IMR-90 (cell line): Measurements from ENCODE around the gene PHC2. TPM values are rescaled to one million over a fixed set of nuclear protein-coding genes. Genes with fewer than 3 reads are reported as not detected.

Source experiments
- ATAC-seq: fragments of 200-7000 bp; cut with Tn5 transposase; 2 replicates; pipeline ENCODE4 v1.9.1; 2020; ENCODE audit warnings: low read depth, mild to moderate bottlenecking, moderate library complexity
- BruUV-seq: library from RNA; stranded (reverse); fragments of 400-500 nt; replicated peaks from 2 replicates; lab custom pipeline; 2021; lab: Mats Ljungman, UMichigan
- CTCF ChIA-PET: fragments of 300-600 bp; formaldehyde crosslinking; extraction: SDS; loops from one replicate; lab custom pipeline; 2021; ENCODE audit warnings: antibody characterized with exemption; lab: Yijun Ruan, JAX
- POLR2A ChIA-PET: fragments of 300-600 bp; sonication (Branson Sonifier 250); formaldehyde crosslinking; loops from one replicate; lab custom pipeline; 2022; ENCODE audit warnings: antibody characterized with exemption; ENCODE audit not compliant: unreplicated experiment; lab: Charles Lee
- DNase-seq: peaks from one replicate; pipeline ENCODE4 v3.0.0; 2013
- H2AFZ ChIP-seq: replicated peaks from 2 replicates; pipeline ENCODE3; 2013; ENCODE audit warnings: low read length, mild to moderate bottlenecking; ENCODE audit not compliant: poor library complexity
- H2AK5ac ChIP-seq: 2 replicates; pipeline ENCODE4 v1.6.1; 2013; ENCODE audit warnings: low read depth, low read length, inconsistent platforms
- H2AK9ac ChIP-seq: replicated peaks from 2 replicates; pipeline ENCODE3; 2013; ENCODE audit warnings: mild to moderate bottlenecking, low read depth, low read length, moderate library complexity; ENCODE audit not compliant: poor library complexity
- H2BK120ac ChIP-seq: 2 replicates; pipeline ENCODE4 v1.6.1; 2013; ENCODE audit warnings: low read depth, low read length, inconsistent platforms
- H2BK15ac ChIP-seq: 3 replicates; pipeline ENCODE4 v1.6.1; 2013; ENCODE audit warnings: low read depth, low read length, inconsistent platforms
- H2BK20ac ChIP-seq: 2 replicates; pipeline ENCODE4 v1.6.1; 2013; ENCODE audit warnings: low read depth, mild to moderate bottlenecking, inconsistent platforms, low read length, moderate library complexity
- H2BK5ac ChIP-seq: 2 replicates; pipeline ENCODE4 v1.6.1; 2013; ENCODE audit warnings: mild to moderate bottlenecking, low read depth, low read length, inconsistent platforms; ENCODE audit not compliant: poor library complexity, severe bottlenecking
- H3K14ac ChIP-seq: replicated peaks from 2 replicates; pipeline ENCODE4 v1.6.1; 2013; ENCODE audit warnings: low read depth, low read length, inconsistent platforms
- H3K18ac ChIP-seq: 2 replicates; pipeline ENCODE4 v1.6.1; 2013; ENCODE audit warnings: low read depth, low read length, control low read depth
- H3K23ac ChIP-seq: 2 replicates; pipeline ENCODE4 v1.6.1; 2013; ENCODE audit warnings: low read depth, low read length, inconsistent platforms
- H3K27ac ChIP-seq: 2 replicates; pipeline ENCODE4 v1.5.1; 2013; ENCODE audit warnings: mild to moderate bottlenecking, control low read depth, low read length; ENCODE audit not compliant: insufficient read depth
- H3K27me3 ChIP-seq: 2 replicates; pipeline ENCODE4 v1.6.1; 2013; ENCODE audit warnings: low read length; ENCODE audit not compliant: control insufficient read depth, insufficient read depth
- H3K36me3 ChIP-seq: 2 replicates; pipeline ENCODE4 v1.6.1; 2013; ENCODE audit warnings: low read length, mixed read lengths; ENCODE audit not compliant: control insufficient read depth, insufficient read depth
- H3K4ac ChIP-seq: 2 replicates; pipeline ENCODE4 v1.6.1; 2013; ENCODE audit warnings: low read depth, low read length, inconsistent platforms
- H3K4me1 ChIP-seq: 2 replicates; pipeline ENCODE4 v1.6.1; 2013; ENCODE audit warnings: low read length, mixed read lengths; ENCODE audit not compliant: control insufficient read depth, insufficient read depth
- H3K4me2 ChIP-seq: 2 replicates; pipeline ENCODE4 v1.6.1; 2013; ENCODE audit warnings: low read depth, mild to moderate bottlenecking, control low read depth, low read length, moderate library complexity
- H3K4me3 ChIP-seq: 2 replicates; pipeline ENCODE4 v1.5.1; 2013; ENCODE audit warnings: low read depth, mild to moderate bottlenecking, control low read depth, low read length, moderate library complexity; ENCODE audit not compliant: insufficient read depth
- H3K56ac ChIP-seq: 2 replicates; pipeline ENCODE4 v1.6.1; 2013; ENCODE audit warnings: low read length, inconsistent platforms; ENCODE audit not compliant: insufficient read depth; ENCODE audit errors: extremely low read depth
- H3K79me1 ChIP-seq, 2 experiments: 2 replicates each; pipeline ENCODE4 v1.6.1; 2013; ENCODE audit warnings: low read length in 2 of 2, inconsistent platforms in 1 of 2, low read depth in 1 of 2
- H3K9ac ChIP-seq: 2 replicates; pipeline ENCODE4 v1.6.1; 2013; ENCODE audit warnings: low read depth, low read length, control low read depth
- H3K9me1 ChIP-seq: 2 replicates; pipeline ENCODE4 v1.6.1; 2013; ENCODE audit warnings: low read length, inconsistent platforms; ENCODE audit not compliant: insufficient read depth
- H3K9me3 ChIP-seq: 2 replicates; pipeline ENCODE4 v1.6.1; 2013; ENCODE audit warnings: low read length; ENCODE audit not compliant: control insufficient read depth, insufficient read depth
- H4K20me1 ChIP-seq: 2 replicates; pipeline ENCODE4 v1.6.1; 2013; ENCODE audit warnings: low read length, inconsistent platforms; ENCODE audit not compliant: insufficient read depth
- H4K5ac ChIP-seq: 2 replicates; pipeline ENCODE4 v1.6.1; 2013; ENCODE audit warnings: mild to moderate bottlenecking, low read depth, low read length, control low read depth
- H4K8ac ChIP-seq, 2 experiments: 2 replicates each; pipeline ENCODE4 v1.6.1; 2013; ENCODE audit warnings: low read depth in 2 of 2, low read length in 2 of 2, control low read depth in 1 of 2, inconsistent platforms in 1 of 2
- H4K91ac ChIP-seq: 2 replicates; pipeline ENCODE4 v1.6.1; 2013; ENCODE audit warnings: low read depth, low read length, inconsistent platforms; ENCODE audit not compliant: insufficient read depth
- BHLHE40 ChIP-seq: fragments of 150-350 bp; IDR thresholded peaks from 2 replicates; pipeline ENCODE4 v1.6.1; 2016; ENCODE audit warnings: mild to moderate bottlenecking, low read depth, low read length
- CHD1 ChIP-seq: IDR thresholded peaks from 2 replicates; pipeline ENCODE4 v1.6.1; 2012; ENCODE audit warnings: low read depth, low read length, improper control_type of control experiment
- FOS ChIP-seq: fragments of 150-350 bp; IDR thresholded peaks from 2 replicates; pipeline ENCODE4 v1.6.1; 2016; ENCODE audit warnings: low read depth, low read length
- MAFK ChIP-seq: IDR thresholded peaks from 2 replicates; pipeline ENCODE4 v1.6.1; 2012; ENCODE audit warnings: low read depth, low read length, improper control_type of control experiment
- MAZ ChIP-seq: IDR thresholded peaks from 2 replicates; pipeline ENCODE4 v1.6.1; 2012; ENCODE audit warnings: low read depth, mild to moderate bottlenecking, low read length, improper control_type of control experiment, moderate library complexity, borderline replicate concordance
- MXI1 ChIP-seq: IDR thresholded peaks from 2 replicates; pipeline ENCODE4 v1.6.1; 2012; ENCODE audit warnings: low read depth, mild to moderate bottlenecking, low read length, moderate library complexity, borderline replicate concordance
- POLR2A ChIP-seq: IDR thresholded peaks from 2 replicates; pipeline ENCODE4 v1.6.1; 2012; ENCODE audit warnings: mild to moderate bottlenecking, low read depth, low read length
- RAD21 ChIP-seq: IDR thresholded peaks from 2 replicates; pipeline ENCODE4 v1.6.1; 2012; ENCODE audit warnings: low read length, improper control_type of control experiment
- RCOR1 ChIP-seq: IDR thresholded peaks from 2 replicates; pipeline ENCODE4 v1.6.1; 2012; ENCODE audit warnings: mild to moderate bottlenecking, low read length, improper control_type of control experiment; ENCODE audit not compliant: insufficient replicate concordance
- RFX5 ChIP-seq: IDR thresholded peaks from 2 replicates; pipeline ENCODE4 v1.8.0; 2012; ENCODE audit warnings: low read depth, mild to moderate bottlenecking, low read length, moderate library complexity
- USF2 ChIP-seq: fragments of 150-350 bp; IDR thresholded peaks from 2 replicates; pipeline ENCODE4 v1.6.1; 2017; ENCODE audit warnings: mild to moderate bottlenecking, antibody characterized with exemption, low read length, low read depth
- WGBS, 2 experiments: methylation state at CpG; one replicate each; pipeline versions ENCODE4 v1.1.5 to v1.1.7; 2013; ENCODE audit warnings: missing lambda C conversion rate in 2 of 2; ENCODE audit not compliant: insufficient read length in 1 of 2; ENCODE audit errors: extremely low coverage in 2 of 2; 5-methylcytosine and 5-hydroxymethylcytosine counted together
- dilution Hi-C: fragments of 300-500 bp; cut with HindIII; formaldehyde crosslinking; loops from one replicate; pipeline ENCODE4 v1.14.3; 2018; ENCODE audit warnings: low sequenced_read_pairs; ENCODE audit not compliant: unreplicated experiment
- in situ Hi-C: fragments of 300-500 bp; cut with MboI; formaldehyde crosslinking; loops from 3 replicates; pipeline ENCODE4 v1.14.3; 2019; ENCODE audit warnings: low sequenced_read_pairs, inconsistent platforms, mixed read lengths
- intact Hi-C: fragments of 100-400 bp; cut with micrococcal nuclease; formaldehyde crosslinking; loops from 2 replicates; pipeline ENCODE4 v1.10.0; 2022
- polyA plus RNA-seq, 3 experiments: library from polyadenylated mRNA; depleted of rRNA; stranded (reverse); fragments of >200 nt; gene quantifications; 2 replicates each; pipeline ENCODE4 v1.2.3, GENCODE V29; 2012; ENCODE audit warnings: low replicate concordance in 1 of 3
- total RNA-seq: library from RNA; depleted of rRNA; stranded (reverse); fragments of >200 nt; gene quantifications from 2 replicates; pipeline ENCODE4 v1.2.3, GENCODE V29; 2012

The PHC2 gene
- total and polyA plus RNA-seq, 2 of the 4 experiments (the other 2 are of a cell fraction), result 46.4 to 98.1 TPM

- WGBS, 2 experiments, result no CpG with 5 or more reads among the region's 5 CpGs
- peak overlapping the region; percentile 41; the same call in 1 of the 2 replicates for H2BK20ac ChIP-seq
- peak overlapping the region in 1 of 2 experiments; percentile 27; a peak in 2 of 4 replicates for H4K8ac ChIP-seq
- no peaks in the 10 kb centered on the region for H3K27me3 ChIP-seq
- H2BK120ac ChIP-seq, result peak overlapping the region; percentile 23
- peak overlapping the region; percentile 79 for H3K23ac ChIP-seq
- H2BK5ac ChIP-seq, result peak overlapping the region; percentile 99
- peak overlapping the region; percentile 7; the same call in 1 of the 2 replicates for H3K9ac ChIP-seq
- peak overlapping the region; percentile 41 for H3K14ac ChIP-seq
- H4K5ac ChIP-seq, result peak overlapping the region; percentile 43; the same call in 1 of the 2 replicates
- ATAC-seq (no peak), DNase-seq (no peak)
- no peak overlapping the region for H2AK9ac ChIP-seq
- H3K56ac ChIP-seq, result no peak overlapping the region
- peak overlapping the region; percentile 80; the same call in 1 of the 2 replicates for H3K18ac ChIP-seq
- in situ Hi-C loops (no loop called here), intact Hi-C loops (no loop called here), dilution Hi-C loops (no loop called here)
- peaks cover 0 to 46% of the 10 kb centered on the region in 2 experiments; a peak in 2 of 4 replicates for H3K79me1 ChIP-seq
- H3K4ac ChIP-seq, result peak overlapping the region; percentile 69
- no peak overlapping the region for H3K4me3 ChIP-seq
- peaks cover 27% of the 10 kb centered on the region for H3K9me1 ChIP-seq
- ChIA-PET POLR2A (no interaction called here), CTCF (interaction anchor here (0.7 kb wide), 1 partner anchor 128 kb away, joined by 3 read pairs; no protein-coding TSS in a partner anchor)
- H3K4me1 ChIP-seq, result peaks cover 43% of the 10 kb centered on the region
- H3K4me2 ChIP-seq, result peak overlapping the region; percentile 33
- H3K36me3 ChIP-seq, result peaks cover 19% of the 10 kb centered on the region
- TF ChIP-seq FOS, result no peak
- TF ChIP-seq BHLHE40, result no peak
- TF ChIP-seq USF2, result no peak
- no peak for TF ChIP-seq RAD21
- no peak for TF ChIP-seq RCOR1
- TF ChIP-seq MAZ, result no peak
- no peak for TF ChIP-seq RFX5
- no peak for TF ChIP-seq MAFK
- no peak for TF ChIP-seq CHD1
- no peak for TF ChIP-seq POLR2A
- TF ChIP-seq MXI1, result no peak
- H4K91ac ChIP-seq, result peak overlapping the region; percentile 37; the same call in 1 of the 2 replicates
- 0 out of 3 replicates have a peak overlapping the region, but pooled peaks have one; percentile 30 for H2BK15ac ChIP-seq
- no peaks in the 10 kb centered on the region for H3K9me3 ChIP-seq
- H4K20me1 ChIP-seq, result peaks cover 84% of the 10 kb centered on the region
- BruUV-seq, result no TSS peak
- peak overlapping the region; percentile 59 for H2AK5ac ChIP-seq
- H2AFZ ChIP-seq, result no peak overlapping the region
- peak overlapping the region; percentile 67 for H3K27ac ChIP-seq
Observed at GRCh38 chr1:33343539-33343938, 87.4 kb downstream of the PHC2 start.
